Measurements from ENCODE around the gene ARHGAP28. TPM values are rescaled to one million over a fixed set of nuclear protein-coding genes. Genes with fewer than 3 reads are reported as not detected.

The ARHGAP28 gene
- total RNA-seq, 1 experiment from 2014 or later = 0.27 TPM

- in situ Hi-C loops (cut with HindIII; ENCODE audit: low pct_unique_long_range_greater_than_20kb, low sequenced_read_pairs) = loop anchor here (25.0 kb wide), 1 partner anchor 341 kb away; no protein-coding TSS in a partner anchor
- DNase-seq (ENCODE audit: low read depth) = no peak
Measured at GRCh38 chr18:6878556-6879297, 149.2 kb downstream of the ARHGAP28 start.

- DNase-seq (ENCODE audit: low read depth) = no peak
- in situ Hi-C loops (cut with HindIII; ENCODE audit: low pct_unique_long_range_greater_than_20kb, low sequenced_read_pairs) = loop anchor here (25.0 kb wide), 1 partner anchor 342 kb away; no protein-coding TSS in a partner anchor
Measured at GRCh38 chr18:6879508-6880195, 150.1 kb downstream of the ARHGAP28 start.

- DNase-seq (ENCODE audit: low read depth) = no peak
- in situ Hi-C loops (cut with HindIII; ENCODE audit: low pct_unique_long_range_greater_than_20kb, low sequenced_read_pairs) = loop anchor here (25.0 kb wide), 1 partner anchor 344 kb away; no protein-coding TSS in a partner anchor
Measured at GRCh38 chr18:6881034-6881820, 151.7 kb downstream of the ARHGAP28 start.

- in situ Hi-C loops (cut with HindIII; ENCODE audit: low pct_unique_long_range_greater_than_20kb, low sequenced_read_pairs) = loop anchor here (25.0 kb wide), 1 partner anchor 345 kb away; no protein-coding TSS in a partner anchor
- DNase-seq (ENCODE audit: low read depth) = no peak
Measured at GRCh38 chr18:6882401-6882800, 152.9 kb downstream of the ARHGAP28 start.

- no peak for DNase-seq (ENCODE audit: low read depth)
- in situ Hi-C loops (cut with HindIII; ENCODE audit: low pct_unique_long_range_greater_than_20kb, low sequenced_read_pairs) = loop anchor here (25.0 kb wide), 1 partner anchor 348 kb away; no protein-coding TSS in a partner anchor
Measured at GRCh38 chr18:6885006-6885481, 155.5 kb downstream of the ARHGAP28 start.

GRCh38 chr18:6885992-6886796 lies 156.7 kb downstream of the ARHGAP28 start:
- in situ Hi-C loops (cut with HindIII; ENCODE audit: low pct_unique_long_range_greater_than_20kb, low sequenced_read_pairs) = loop anchor here (25.0 kb wide), 1 partner anchor 349 kb away; no protein-coding TSS in a partner anchor
- DNase-seq (ENCODE audit: low read depth) = peak; percentile 25

GRCh38 chr18:6886797-6887330 lies 157.3 kb downstream of the ARHGAP28 start:
- in situ Hi-C loops (cut with HindIII; ENCODE audit: low pct_unique_long_range_greater_than_20kb, low sequenced_read_pairs) = loop anchor here (25.0 kb wide), 1 partner anchor 350 kb away; no protein-coding TSS in a partner anchor
- no peak for DNase-seq (ENCODE audit: low read depth)

GRCh38 chr18:6891788-6892187 lies 162.3 kb downstream of the ARHGAP28 start:
- DNase-seq (ENCODE audit: low read depth) = no peak
- in situ Hi-C loops (cut with HindIII; ENCODE audit: low pct_unique_long_range_greater_than_20kb, low sequenced_read_pairs) = loop anchor here (25.0 kb wide), 1 partner anchor 354 kb away; no protein-coding TSS in a partner anchor

- in situ Hi-C loops (cut with HindIII; ENCODE audit: low pct_unique_long_range_greater_than_20kb, low sequenced_read_pairs) = no loop called here
- DNase-seq (ENCODE audit: low read depth) = peak; percentile 42
Measured at GRCh38 chr18:6901286-6901926, 171.9 kb downstream of the ARHGAP28 start.

- in situ Hi-C loops (cut with HindIII; ENCODE audit: low pct_unique_long_range_greater_than_20kb, low sequenced_read_pairs) = no loop called here
- peak; percentile 58 for DNase-seq (ENCODE audit: low read depth)
Measured at GRCh38 chr18:6917072-6917471, 187.6 kb downstream of the ARHGAP28 start.

- in situ Hi-C loops (cut with HindIII; ENCODE audit: low pct_unique_long_range_greater_than_20kb, low sequenced_read_pairs) = no loop called here
- DNase-seq (ENCODE audit: low read depth) = peak; percentile 40
Measured at GRCh38 chr18:6920099-6920955, 190.8 kb downstream of the ARHGAP28 start.

- in situ Hi-C loops (cut with HindIII; ENCODE audit: low pct_unique_long_range_greater_than_20kb, low sequenced_read_pairs) = no loop called here
- no peak for DNase-seq (ENCODE audit: low read depth)
Measured at GRCh38 chr18:6921571-6921970, 192.1 kb downstream of the ARHGAP28 start.

GRCh38 chr18:6923220-6923619 lies 193.7 kb downstream of the ARHGAP28 start:
- in situ Hi-C loops (cut with HindIII; ENCODE audit: low pct_unique_long_range_greater_than_20kb, low sequenced_read_pairs) = no loop called here
- DNase-seq (ENCODE audit: low read depth) = no peak

GRCh38 chr18:6927153-6927552 lies 197.6 kb downstream of the ARHGAP28 start:
- DNase-seq (ENCODE audit: low read depth) = no peak
- in situ Hi-C loops (cut with HindIII; ENCODE audit: low pct_unique_long_range_greater_than_20kb, low sequenced_read_pairs) = no loop called here

- in situ Hi-C loops (cut with HindIII; ENCODE audit: low pct_unique_long_range_greater_than_20kb, low sequenced_read_pairs) = no loop called here
- no peak for DNase-seq (ENCODE audit: low read depth)
Measured at GRCh38 chr18:6928359-6928758, 198.8 kb downstream of the ARHGAP28 start.
